ENCODE data around the gene ACP5. TPM values are rescaled to one million over a fixed set of nuclear protein-coding genes. Genes with fewer than 3 reads are reported as not detected.
"Not testable (repeated sequence)": the region's sequence is repeated elsewhere in the genome, so short reads cannot be mapped to it uniquely, and the experiment has no call there.

Gene ACP5
- total RNA-seq, 4 donors from 2014 or later, result 4.4 to 12.0 (median 9.8) TPM

GRCh38 chr19:11617180-11618062, 40.0 kb upstream of the ACP5 start:
- Histone ChIP-seq H3K36me3 (peaks cover 10 to 78% of the 10 kb centered on the region in 2 donors), H3K4me3 (no peak overlapping the region), H3K9me3 (peaks cover 0 to 20% (median 0%) of the 10 kb centered on the region in 3 donors), H3K27me3 (no peaks in the 10 kb centered on the region), H3K4me1 (no peaks in the 10 kb centered on the region), H3K27ac (no peak overlapping the region)
- ATAC-seq, result no peak
- WGBS, 2 donors (ENCODE audit: low coverage in 1 of 2), result 95 to 96% methylated on average over 18 to 19 of the region's 19 CpGs
- TF ChIP-seq, protein P1, sequence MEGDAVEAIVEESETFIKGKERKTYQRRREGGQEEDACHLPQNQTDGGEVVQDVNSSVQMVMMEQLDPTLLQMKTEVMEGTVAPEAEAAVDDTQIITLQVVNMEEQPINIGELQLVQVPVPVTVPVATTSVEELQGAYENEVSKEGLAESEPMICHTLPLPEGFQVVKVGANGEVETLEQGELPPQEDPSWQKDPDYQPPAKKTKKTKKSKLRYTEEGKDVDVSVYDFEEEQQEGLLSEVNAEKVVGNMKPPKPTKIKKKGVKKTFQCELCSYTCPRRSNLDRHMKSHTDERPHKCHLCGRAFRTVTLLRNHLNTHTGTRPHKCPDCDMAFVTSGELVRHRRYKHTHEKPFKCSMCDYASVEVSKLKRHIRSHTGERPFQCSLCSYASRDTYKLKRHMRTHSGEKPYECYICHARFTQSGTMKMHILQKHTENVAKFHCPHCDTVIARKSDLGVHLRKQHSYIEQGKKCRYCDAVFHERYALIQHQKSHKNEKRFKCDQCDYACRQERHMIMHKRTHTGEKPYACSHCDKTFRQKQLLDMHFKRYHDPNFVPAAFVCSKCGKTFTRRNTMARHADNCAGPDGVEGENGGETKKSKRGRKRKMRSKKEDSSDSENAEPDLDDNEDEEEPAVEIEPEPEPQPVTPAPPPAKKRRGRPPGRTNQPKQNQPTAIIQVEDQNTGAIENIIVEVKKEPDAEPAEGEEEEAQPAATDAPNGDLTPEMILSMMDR (IDR thresholded peaks at IDR 0.05), result no peak
- no peak for TF ChIP-seq EP300 (IDR thresholded peaks at IDR 0.05)
- no peak for TF ChIP-seq POLR2AphosphoS5 (IDR thresholded peaks at IDR 0.05)

GRCh38 chr19:11612816-11613511, 35.5 kb upstream of the ACP5 start:
- no peak for TF ChIP-seq POLR2A (IDR thresholded peaks at IDR 0.05)
- no peak for TF ChIP-seq EP300 (IDR thresholded peaks at IDR 0.05)
- TF ChIP-seq, protein P1 (IDR thresholded peaks at IDR 0.05), result no peak
- TF ChIP-seq POLR2AphosphoS5 (IDR thresholded peaks at IDR 0.05), result no peak
- H3K27ac ChIP-seq, result no peak overlapping the region
- H3K36me3 ChIP-seq, result peaks cover 10 to 42% of the 10 kb centered on the region in 2 donors
- H3K9me3 ChIP-seq, result peaks cover 0 to 14% (median 0%) of the 10 kb centered on the region in 3 donors
- ATAC-seq, result no peak
- no peak overlapping the region for H3K4me3 ChIP-seq
- 90 to 95% methylated on average over 3 to 5 of the region's 5 CpGs for WGBS, 2 donors (ENCODE audit: low coverage in 1 of 2)
- H3K4me1 ChIP-seq, result no peaks in the 10 kb centered on the region
- no peaks in the 10 kb centered on the region for H3K27me3 ChIP-seq

- Histone ChIP-seq H3K4me1 (no peaks in the 10 kb centered on the region), H3K4me3 (no peak overlapping the region), H3K36me3 (peaks cover under 1 to 36% of the 10 kb centered on the region in 2 donors), H3K27me3 (no peaks in the 10 kb centered on the region), H3K27ac (no peak overlapping the region), H3K9me3 (peaks cover 0 to 2% (median 0%) of the 10 kb centered on the region in 3 donors)
- ATAC-seq, result no peak
- TF ChIP-seq POLR2AphosphoS5 (IDR thresholded peaks at IDR 0.05) (no peak), EP300 (IDR thresholded peaks at IDR 0.05) (no peak), POLR2A (IDR thresholded peaks at IDR 0.05) (no peak)
- TF ChIP-seq, protein P1 (IDR thresholded peaks at IDR 0.05), result no peak
- WGBS, 2 donors (ENCODE audit: low coverage in 1 of 2), result 92 to 94% methylated on average over 1 of the region's 1 CpG
These were observed 34.3 kb upstream of the ACP5 start for GRCh38 chr19:11611730-11612129.

DNA sequence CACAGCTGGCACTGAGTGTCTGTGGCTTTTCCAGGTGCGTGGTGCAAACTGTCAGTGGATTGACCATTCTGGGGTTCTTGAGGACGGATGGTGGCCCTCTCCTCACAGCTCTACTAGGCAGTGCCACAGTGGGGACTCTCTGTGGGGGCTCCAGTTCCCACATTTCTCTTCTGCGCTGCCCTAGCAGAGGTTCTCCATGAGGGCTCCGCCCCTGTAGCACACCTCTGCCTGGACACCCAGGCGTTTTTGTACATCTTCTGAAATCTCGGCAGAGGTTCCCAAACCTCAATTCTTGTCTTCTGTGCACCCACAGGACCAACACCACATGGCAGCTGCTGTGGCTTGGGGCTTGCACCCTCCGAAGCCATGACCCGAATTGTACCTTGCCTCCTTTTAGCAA, 29.0 kb upstream of the ACP5 start:
- Histone ChIP-seq H3K9me3 (no peaks in the 10 kb centered on the region), H3K4me1 (peaks cover 0 to 11% (median 0%) of the 10 kb centered on the region in 3 donors), H3K4me3 (no peak overlapping the region), H3K27ac (no peak overlapping the region), H3K27me3 (no peaks in the 10 kb centered on the region), H3K36me3 (peaks cover 0 to 24% of the 10 kb centered on the region in 2 donors)
- ATAC-seq, result no peak
- no peak for TF ChIP-seq EP300 (IDR thresholded peaks at IDR 0.05)
- TF ChIP-seq, protein P1 (IDR thresholded peaks at IDR 0.05), result no peak
- TF ChIP-seq POLR2A (IDR thresholded peaks at IDR 0.05), result no peak
- no peak for TF ChIP-seq POLR2AphosphoS5 (IDR thresholded peaks at IDR 0.05)
- WGBS, 2 donors (ENCODE audit: low coverage in 1 of 2), result 94 to 100% methylated on average over 1 to 5 of the region's 8 CpGs

DNA sequence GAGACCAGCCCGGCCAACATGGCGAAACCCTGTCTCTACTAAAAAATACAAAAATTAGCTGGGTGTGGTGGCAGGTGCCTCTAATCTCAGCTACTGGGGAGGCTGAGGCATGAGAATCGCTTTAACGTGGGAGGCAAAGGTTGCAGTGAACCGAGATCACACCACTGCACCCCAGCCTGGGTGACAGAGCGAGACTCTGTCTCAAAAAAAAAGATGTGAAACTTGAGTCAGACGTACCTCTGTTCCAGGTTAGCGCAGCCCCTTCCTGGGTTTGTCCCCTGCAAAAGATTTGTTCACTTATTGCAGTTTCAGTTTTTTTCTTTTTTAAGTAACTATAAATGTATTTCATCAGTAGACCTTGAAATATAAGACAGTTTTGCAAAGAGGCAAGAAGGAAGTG, 22.3 kb upstream of the ACP5 start:
- H3K9me3 ChIP-seq, ATAC-seq, H3K4me3 ChIP-seq, H3K27me3 ChIP-seq, H3K27ac ChIP-seq: not testable (repeated sequence)
- Histone ChIP-seq H3K4me1 (peaks cover 0 to 55% (median 7%) of the 10 kb centered on the region in 3 donors), H3K36me3 (peaks cover 0 to 11% of the 10 kb centered on the region in 2 donors)
- WGBS, 2 donors (ENCODE audit: low coverage in 1 of 2), result 95 to 100% methylated on average over 4 to 5 of the region's 8 CpGs

All from gastroesophageal sphincter (tissue), 4 donors.